HUES48 (cell line): ENCODE results near the gene SLC45A3.
"Not testable (repeated sequence)": the region's sequence is repeated elsewhere in the genome, so short reads cannot be mapped to it uniquely, and the experiment has no call there.

Source experiments
- H3K27ac ChIP-seq: one replicate; pipeline ENCODE4 v1.7.0; 2013; ENCODE audit warnings: low read depth, low read length, inconsistent platforms
- H3K27me3 ChIP-seq: 2 replicates; pipeline ENCODE4 v1.6.1; 2013; ENCODE audit warnings: mild to moderate bottlenecking, low read length; ENCODE audit not compliant: control insufficient read depth, insufficient read depth
- H3K36me3 ChIP-seq: 2 replicates; pipeline ENCODE4 v1.6.1; 2013; ENCODE audit warnings: low read length; ENCODE audit not compliant: control insufficient read depth, insufficient read depth
- H3K4me1 ChIP-seq: 2 replicates; pipeline ENCODE4 v1.6.1; 2013; ENCODE audit warnings: mild to moderate bottlenecking, low read length; ENCODE audit not compliant: control insufficient read depth, insufficient read depth
- H3K4me3 ChIP-seq: 2 replicates; pipeline ENCODE4 v1.5.1; 2013; ENCODE audit warnings: mild to moderate bottlenecking, low read depth, low read length
- H3K9ac ChIP-seq: 2 replicates; pipeline ENCODE4 v1.6.1; 2013; ENCODE audit warnings: mild to moderate bottlenecking, low read depth, low read length, moderate library complexity
- H3K9me3 ChIP-seq: 2 replicates; pipeline ENCODE4 v1.6.1; 2013; ENCODE audit warnings: low read length; ENCODE audit not compliant: control insufficient read depth, insufficient read depth

SLC45A3 gene

GRCh38 chr1:205658943-205659581, 21.2 kb downstream of the SLC45A3 start:
- H3K27ac ChIP-seq, result no peak overlapping the region
- H3K4me1 ChIP-seq, result peaks cover 11% of the 10 kb centered on the region; the same call in 1 of the 2 replicates
- H3K27me3 ChIP-seq, result no peaks in the 10 kb centered on the region
- peaks cover 18% of the 10 kb centered on the region for H3K36me3 ChIP-seq
- no peak overlapping the region for H3K9ac ChIP-seq
- no peaks in the 10 kb centered on the region for H3K9me3 ChIP-seq
- H3K4me3 ChIP-seq, result no peak overlapping the region

DNA sequence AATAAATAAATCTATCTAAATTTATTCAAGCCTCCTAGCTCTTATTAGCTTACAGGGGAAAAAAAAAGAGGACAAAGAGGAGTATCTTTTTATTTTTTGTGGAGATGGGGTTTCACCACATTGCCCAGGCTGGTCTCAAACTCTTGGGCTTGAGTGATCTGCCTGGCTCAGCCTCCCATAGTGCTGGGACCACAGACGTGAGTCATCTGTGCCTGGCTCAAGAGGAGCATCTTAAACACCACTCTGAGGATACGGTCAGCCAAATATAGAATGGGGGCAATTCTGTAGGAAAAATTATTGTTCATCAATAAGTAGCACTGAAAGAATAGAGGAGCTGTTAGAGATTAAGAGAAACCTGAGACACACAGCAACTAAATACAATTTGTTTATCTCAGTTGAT, 24.1 kb downstream of the SLC45A3 start:
- Histone ChIP-seq H3K4me3 (no peak overlapping the region), H3K27ac (no peak overlapping the region), H3K27me3 (no peaks in the 10 kb centered on the region), H3K36me3 (peaks cover 2% of the 10 kb centered on the region; the same call in 1 of the 2 replicates), H3K9me3 (no peaks in the 10 kb centered on the region), H3K9ac (no peak overlapping the region), H3K4me1 (peaks cover 1% of the 10 kb centered on the region; the same call in 1 of the 2 replicates)

DNA sequence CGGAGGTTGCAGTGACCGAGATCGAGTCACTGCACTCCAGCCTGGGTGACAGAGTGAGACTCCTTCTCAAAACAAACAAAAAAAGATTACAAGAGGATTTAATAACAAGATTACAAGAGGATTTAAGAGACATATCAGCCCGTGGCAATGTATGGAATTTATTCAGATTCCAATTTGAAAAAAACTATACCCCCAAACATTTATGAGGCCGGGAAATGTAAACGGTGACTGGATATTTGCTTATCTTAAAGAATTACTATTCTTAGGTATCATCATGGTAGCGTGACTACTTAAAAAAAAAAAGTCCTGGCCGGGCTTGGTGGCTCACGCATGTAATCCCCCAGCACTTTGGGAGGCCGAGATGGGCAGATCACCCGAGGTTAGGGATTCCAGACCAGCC, 27.3 kb downstream of the SLC45A3 start:
- no peaks in the 10 kb centered on the region for H3K27me3 ChIP-seq

DNA sequence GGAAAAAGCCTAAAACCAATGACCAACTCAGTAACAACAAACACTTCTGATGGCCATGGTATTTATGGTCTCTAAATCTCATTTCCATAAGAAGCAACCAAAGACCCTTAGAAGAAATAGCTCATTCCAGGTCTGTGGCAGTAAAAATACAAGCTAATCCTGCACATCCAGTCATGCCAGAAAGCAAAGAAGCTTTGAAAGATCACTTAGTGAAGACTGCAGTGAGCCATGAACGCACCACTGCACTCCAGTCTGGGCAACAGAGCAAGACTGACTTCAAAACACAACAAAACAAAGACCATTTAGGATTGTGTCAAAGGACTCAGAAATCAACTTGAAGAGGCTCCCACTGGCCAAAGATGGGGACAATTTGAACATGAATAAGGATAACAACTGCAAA, 30.1 kb downstream of the SLC45A3 start:
- Histone ChIP-seq H3K4me1 (peaks cover 8% of the 10 kb centered on the region; the same call in 1 of the 2 replicates), H3K4me3 (no peak overlapping the region), H3K9me3 (no peaks in the 10 kb centered on the region), H3K27ac (no peak overlapping the region), H3K36me3 (peaks cover 6% of the 10 kb centered on the region; the same call in 1 of the 2 replicates), H3K9ac (no peak overlapping the region), H3K27me3 (no peaks in the 10 kb centered on the region)

More for the DNA sequence above, 27.3 kb downstream of the SLC45A3 start:
- Histone ChIP-seq H3K27ac (no peak overlapping the region), H3K4me3 (no peak overlapping the region), H3K4me1 (peaks cover 8% of the 10 kb centered on the region; the same call in 1 of the 2 replicates), H3K9me3 (no peaks in the 10 kb centered on the region), H3K9ac (no peak overlapping the region), H3K36me3 (peaks cover 6% of the 10 kb centered on the region; the same call in 1 of the 2 replicates)

DNA sequence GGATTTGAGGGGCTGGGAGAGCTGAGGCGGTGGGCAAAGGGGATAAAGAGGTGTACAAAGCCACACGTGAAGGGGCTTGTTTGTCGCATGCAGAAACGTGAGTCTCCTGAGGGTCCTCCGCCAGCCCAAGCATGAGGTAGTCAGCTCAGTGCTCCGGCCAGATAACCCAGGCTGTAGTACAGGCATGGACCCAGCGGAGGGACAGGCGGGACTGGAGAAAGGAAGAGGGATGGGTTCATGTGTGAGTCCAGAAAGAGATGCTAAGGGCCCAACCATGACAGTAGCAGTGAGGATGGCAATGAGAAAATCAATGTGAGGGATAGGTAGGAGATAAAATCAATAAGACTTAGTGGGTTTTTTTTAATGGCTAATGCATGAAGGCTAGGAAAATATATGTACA, 34.8 kb downstream of the SLC45A3 start:
- Histone ChIP-seq H3K9me3 (no peaks in the 10 kb centered on the region), H3K4me1 (peaks cover 8% of the 10 kb centered on the region; the same call in 1 of the 2 replicates), H3K36me3 (peaks cover 6% of the 10 kb centered on the region; the same call in 1 of the 2 replicates), H3K27ac (no peak overlapping the region), H3K4me3 (no peak overlapping the region), H3K27me3 (no peaks in the 10 kb centered on the region), H3K9ac (no peak overlapping the region)

DNA sequence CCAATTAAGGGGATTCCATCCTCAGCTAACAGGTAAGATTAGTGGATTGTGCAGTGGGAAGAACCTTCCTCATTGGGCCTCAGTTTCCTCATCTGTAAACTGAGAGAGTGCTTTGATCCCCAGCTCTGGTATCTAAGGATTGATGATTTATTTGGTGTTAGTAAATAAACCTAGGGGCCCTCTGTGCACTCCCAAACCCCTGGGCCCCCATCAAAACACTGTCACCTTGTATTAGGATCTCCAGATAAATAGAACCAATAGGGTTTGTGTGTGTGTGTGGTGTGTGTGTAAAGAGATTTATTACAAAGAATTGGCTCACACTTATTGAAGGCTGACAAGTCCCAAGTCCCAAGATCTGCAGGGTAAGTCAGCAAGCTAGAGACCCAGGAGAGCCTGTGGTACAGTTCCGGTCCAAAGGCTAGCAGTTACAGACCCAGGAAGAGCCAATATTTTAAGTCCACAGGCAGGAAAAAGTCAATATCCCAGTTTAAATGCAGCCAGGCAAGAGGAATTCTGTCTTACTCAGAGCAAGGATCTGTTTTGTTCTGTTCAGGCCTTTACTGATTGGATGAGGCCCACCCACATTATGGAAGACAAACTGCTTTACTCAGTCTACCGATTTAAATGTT, 37.5 kb downstream of the SLC45A3 start:
- Histone ChIP-seq H3K36me3 (no peaks in the 10 kb centered on the region), H3K27me3 (no peaks in the 10 kb centered on the region), H3K4me3 (no peak overlapping the region), H3K27ac (no peak overlapping the region), H3K4me1 (no peaks in the 10 kb centered on the region), H3K9me3 (no peaks in the 10 kb centered on the region), H3K9ac (no peak overlapping the region)

DNA sequence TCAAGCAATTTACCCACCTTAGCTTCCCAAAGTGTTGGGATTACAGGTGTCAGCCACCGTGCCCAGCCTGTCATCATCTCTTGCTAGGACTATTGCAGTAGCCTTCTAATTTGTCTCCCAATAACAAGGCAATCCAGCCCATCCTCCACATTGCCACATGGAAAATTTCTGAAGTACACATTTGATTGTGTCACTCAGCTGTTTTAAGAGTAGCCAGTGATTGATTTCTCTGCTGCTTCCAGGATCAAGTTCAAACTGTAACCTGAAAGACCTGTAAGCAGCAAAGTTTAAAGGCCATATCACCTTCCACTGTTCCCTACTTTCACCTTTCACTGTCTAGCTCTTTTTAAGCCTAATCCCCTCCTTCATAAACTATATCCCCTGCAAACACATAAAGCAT, 40.7 kb downstream of the SLC45A3 start:
- Histone ChIP-seq H3K9me3 (no peaks in the 10 kb centered on the region), H3K9ac (no peak overlapping the region), H3K36me3 (no peaks in the 10 kb centered on the region), H3K27ac (no peak overlapping the region), H3K27me3 (no peaks in the 10 kb centered on the region), H3K4me3 (no peak overlapping the region), H3K4me1 (no peaks in the 10 kb centered on the region)

DNA sequence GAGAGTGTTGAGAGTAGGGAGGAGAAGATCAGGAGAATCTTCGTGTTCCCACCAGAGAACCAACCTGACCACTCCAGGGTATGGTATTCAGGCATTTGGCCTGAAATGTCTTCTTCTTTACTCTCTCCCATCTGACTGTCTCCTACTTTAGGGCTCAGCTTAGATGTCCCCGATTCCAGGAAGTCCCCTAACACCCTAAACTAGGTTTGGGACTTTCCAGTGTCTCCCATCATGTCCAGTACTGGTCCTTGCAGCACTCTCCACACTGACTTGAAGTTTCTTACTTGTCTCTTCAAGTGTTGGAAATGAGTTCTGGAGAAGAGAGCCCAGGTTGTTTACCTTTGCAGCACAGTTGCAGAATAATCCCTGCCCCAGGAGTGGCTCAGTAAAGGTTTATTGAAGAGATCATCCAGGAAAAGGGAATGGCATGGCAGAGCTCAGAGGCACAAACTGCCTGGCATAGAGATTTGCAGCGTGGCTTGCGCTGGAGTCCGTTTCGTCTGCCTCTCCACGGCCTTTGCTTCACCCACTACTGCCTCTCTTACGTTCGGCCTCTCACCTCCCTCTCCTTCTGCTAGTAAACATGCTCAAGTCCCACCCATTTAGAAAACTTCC, 42.3 kb downstream of the SLC45A3 start:
- Histone ChIP-seq H3K27me3 (no peaks in the 10 kb centered on the region), H3K9me3 (no peaks in the 10 kb centered on the region), H3K4me1 (no peaks in the 10 kb centered on the region), H3K4me3 (no peak overlapping the region), H3K36me3 (no peaks in the 10 kb centered on the region), H3K27ac (no peak overlapping the region), H3K9ac (no peak overlapping the region)

DNA sequence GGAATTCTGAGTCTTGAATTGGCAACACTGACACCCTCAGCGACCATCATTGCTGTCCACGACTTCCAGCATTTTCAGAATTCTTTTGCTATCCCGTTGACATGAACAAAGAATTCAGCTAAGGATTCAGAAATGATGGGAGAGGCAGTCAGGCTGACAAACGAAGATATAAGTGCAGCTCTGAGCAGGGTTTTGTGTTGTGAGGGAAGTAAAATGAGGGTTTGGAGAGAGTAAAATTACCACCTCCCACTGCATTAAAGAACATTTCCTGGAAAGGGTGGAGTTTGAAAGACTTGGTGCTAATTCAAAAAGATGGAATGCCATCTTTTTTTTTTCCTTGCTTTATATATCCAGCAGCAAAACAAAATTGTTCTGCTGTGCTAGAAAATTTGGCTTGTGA, 43.6 kb downstream of the SLC45A3 start:
- no peaks in the 10 kb centered on the region for H3K9me3 ChIP-seq
- no peaks in the 10 kb centered on the region for H3K36me3 ChIP-seq
- H3K4me3 ChIP-seq, result no peak overlapping the region
- H3K9ac ChIP-seq, result no peak overlapping the region
- H3K27ac ChIP-seq, result no peak overlapping the region
- no peaks in the 10 kb centered on the region for H3K27me3 ChIP-seq
- H3K4me1 ChIP-seq, result no peaks in the 10 kb centered on the region

DNA sequence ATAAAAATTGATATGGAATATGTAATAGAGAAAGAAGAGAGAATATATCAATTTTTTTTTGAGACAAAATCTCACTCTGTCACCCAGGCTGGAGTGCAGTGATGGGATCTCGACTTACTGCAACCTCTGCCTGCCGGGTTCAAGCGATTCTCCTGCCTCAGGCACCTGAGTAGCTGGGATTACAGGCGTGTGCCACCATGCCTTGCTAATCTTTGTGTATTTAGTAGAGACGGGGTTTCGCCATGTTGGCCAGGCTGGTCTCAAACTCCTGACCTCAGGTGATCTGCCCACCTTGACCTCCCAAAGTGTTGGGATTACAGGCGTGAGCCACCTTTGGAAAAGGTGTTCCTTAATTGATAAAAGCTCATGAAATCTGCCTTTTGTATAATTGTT, 44.2 kb downstream of the SLC45A3 start:
- H3K27ac ChIP-seq, H3K36me3 ChIP-seq: not testable (repeated sequence)

DNA sequence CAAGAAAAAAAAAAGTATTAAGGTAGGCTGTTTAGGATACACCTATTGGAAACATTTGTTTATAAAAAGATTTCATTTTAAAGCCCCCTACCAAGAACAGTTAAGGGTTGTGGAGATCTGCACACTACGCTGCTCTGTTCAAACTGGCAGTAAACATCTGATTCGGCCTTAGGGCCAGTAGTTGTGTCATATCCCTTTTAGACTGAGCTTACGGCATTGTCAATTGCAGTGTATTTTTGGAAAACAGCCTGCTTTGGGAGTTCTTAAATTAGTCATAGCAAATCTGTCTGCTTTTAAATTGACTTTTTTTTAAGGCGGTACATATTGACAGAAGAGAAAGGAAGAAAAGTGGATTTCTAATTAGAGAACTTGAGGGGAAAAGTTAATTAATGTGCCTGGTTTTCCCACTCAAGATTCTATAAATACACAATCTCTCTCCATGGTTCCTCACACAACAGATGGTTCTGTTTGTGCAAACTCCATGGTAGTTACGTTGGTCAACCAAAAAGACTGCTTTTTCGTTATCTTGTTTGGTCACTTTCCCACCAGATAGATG, 46.8 kb downstream of the SLC45A3 start:
- Histone ChIP-seq H3K4me3 (no peak overlapping the region), H3K9me3 (no peaks in the 10 kb centered on the region), H3K27me3 (no peaks in the 10 kb centered on the region), H3K4me1 (0 out of 2 replicates have a peak, but pooled peaks cover 3% of the 10 kb centered on the region), H3K9ac (no peak overlapping the region), H3K36me3 (no peaks in the 10 kb centered on the region), H3K27ac (no peak overlapping the region)

More for the DNA sequence above, 44.2 kb downstream of the SLC45A3 start:
- H3K9me3 ChIP-seq, H3K4me3 ChIP-seq, H3K4me1 ChIP-seq, H3K9ac ChIP-seq, H3K27me3 ChIP-seq: not testable (repeated sequence)
